Activated naive CD8-positive, alpha-beta T cell treated with anti-CD3 and anti-CD28 coated beads, Interleukin-2, amount 50 U/mL, for 24 hours (primary cell): ENCODE data around the gene DMP1.
"Not testable (repeated sequence)": the region's sequence is repeated elsewhere in the genome, so short reads cannot be mapped to it uniquely, and the experiment has no call there.

Experiments
- ATAC-seq: fragments of 150-1000 bp; cut with Tn5 transposase; one replicate; pipeline ENCODE4 v1.10.0; 2021
- DNase-seq: peaks from one replicate; pipeline ENCODE4 v3.0.0; 2021
- H3K27ac Mint-ChIP-seq: one replicate; pipeline ENCODE4 v1.8.0; 2021; ENCODE audit warnings: mild to moderate bottlenecking, mixed read lengths
- H3K27me3 Mint-ChIP-seq: one replicate; pipeline ENCODE4 v1.8.0; 2021; ENCODE audit warnings: mixed read lengths
- H3K36me3 Mint-ChIP-seq: one replicate; pipeline ENCODE4 v1.8.0; 2021; ENCODE audit warnings: low read depth, mixed read lengths
- H3K4me1 Mint-ChIP-seq: one replicate; pipeline ENCODE4 v1.8.0; 2021; ENCODE audit warnings: mixed read lengths
- H3K4me3 Mint-ChIP-seq: one replicate; pipeline ENCODE4 v1.8.0; 2021; ENCODE audit warnings: mild to moderate bottlenecking, moderate library complexity, mixed read lengths
- H3K9me3 Mint-ChIP-seq: one replicate; pipeline ENCODE4 v1.8.0; 2021; ENCODE audit warnings: mixed read lengths

The DMP1 gene

GRCh38 chr4:87654487-87655044, 4.5 kb downstream of the DMP1 start:
- Mint-ChIP-seq H3K4me3 (no peak overlapping the region), H3K9me3 (no peaks in the 10 kb centered on the region), H3K27me3 (no peaks in the 10 kb centered on the region), H3K27ac (no peak overlapping the region), H3K4me1 (no peaks in the 10 kb centered on the region), H3K36me3 (no peaks in the 10 kb centered on the region)
- DNase-seq (no peak), ATAC-seq (no peak)

- Mint-ChIP-seq H3K27ac (no peak overlapping the region), H3K4me1 (no peaks in the 10 kb centered on the region), H3K27me3 (peaks cover 9% of the 10 kb centered on the region), H3K4me3 (no peak overlapping the region), H3K36me3 (no peaks in the 10 kb centered on the region), H3K9me3 (no peaks in the 10 kb centered on the region)
- no peak for ATAC-seq
- no peak for DNase-seq
Measured at GRCh38 chr4:87657525-87657924, 7.4 kb downstream of the DMP1 start.

- no peak for DNase-seq
- no peak overlapping the region for H3K27ac Mint-ChIP-seq
- H3K27me3 Mint-ChIP-seq: peaks cover 9% of the 10 kb centered on the region
- no peak overlapping the region for H3K4me3 Mint-ChIP-seq
- no peaks in the 10 kb centered on the region for H3K36me3 Mint-ChIP-seq
- H3K9me3 Mint-ChIP-seq: no peaks in the 10 kb centered on the region
- H3K4me1 Mint-ChIP-seq: no peaks in the 10 kb centered on the region
- no peak for ATAC-seq
Measured at GRCh38 chr4:87659247-87659931, 9.3 kb downstream of the DMP1 start.

GRCh38 chr4:87662871-87663270, 12.8 kb downstream of the DMP1 start:
- Mint-ChIP-seq H3K4me1 (no peaks in the 10 kb centered on the region), H3K4me3 (no peak overlapping the region), H3K36me3 (no peaks in the 10 kb centered on the region), H3K27ac (no peak overlapping the region), H3K27me3 (peaks cover 9% of the 10 kb centered on the region), H3K9me3 (no peaks in the 10 kb centered on the region)
- ATAC-seq (no peak), DNase-seq (no peak)

GRCh38 chr4:87669373-87669772, 19.3 kb downstream of the DMP1 start:
- Mint-ChIP-seq H3K4me1 (no peaks in the 10 kb centered on the region), H3K9me3 (peaks cover 23% of the 10 kb centered on the region), H3K4me3 (no peak overlapping the region), H3K27ac (no peak overlapping the region), H3K36me3 (no peaks in the 10 kb centered on the region), H3K27me3 (peaks cover 5% of the 10 kb centered on the region)
- ATAC-seq (no peak), DNase-seq (no peak)

- no peak for DNase-seq
- H3K4me3 Mint-ChIP-seq: no peak overlapping the region
- H3K27me3 Mint-ChIP-seq: peaks cover 2% of the 10 kb centered on the region
- H3K36me3 Mint-ChIP-seq: no peaks in the 10 kb centered on the region
- no peak overlapping the region for H3K27ac Mint-ChIP-seq
- no peak for ATAC-seq
- no peaks in the 10 kb centered on the region for H3K4me1 Mint-ChIP-seq
- peaks cover 16% of the 10 kb centered on the region for H3K9me3 Mint-ChIP-seq
Measured at GRCh38 chr4:87677731-87678130, 27.7 kb downstream of the DMP1 start.

GRCh38 chr4:87679449-87680169, 29.5 kb downstream of the DMP1 start:
- no peaks in the 10 kb centered on the region for H3K4me1 Mint-ChIP-seq
- ATAC-seq: no peak
- DNase-seq: peak; percentile 47

GRCh38 chr4:87680271-87680670, 30.2 kb downstream of the DMP1 start:
- ATAC-seq: no peak
- Mint-ChIP-seq H3K36me3 (no peaks in the 10 kb centered on the region), H3K4me3 (no peak overlapping the region), H3K4me1 (no peaks in the 10 kb centered on the region), H3K27me3 (no peaks in the 10 kb centered on the region), H3K9me3 (no peaks in the 10 kb centered on the region), H3K27ac (no peak overlapping the region)
- DNase-seq: no peak

More at GRCh38 chr4:87679449-87680169, 29.5 kb downstream of the DMP1 start:
- Mint-ChIP-seq H3K27me3 (peaks cover 2% of the 10 kb centered on the region), H3K9me3 (peaks cover 4% of the 10 kb centered on the region), H3K36me3 (no peaks in the 10 kb centered on the region), H3K4me3 (no peak overlapping the region), H3K27ac (no peak overlapping the region)

GRCh38 chr4:87688316-87688715, 38.2 kb downstream of the DMP1 start:
- H3K27me3 Mint-ChIP-seq: peaks cover 9% of the 10 kb centered on the region
- no peak for DNase-seq
- no peak for ATAC-seq

GRCh38 chr4:87690947-87691346, 40.9 kb downstream of the DMP1 start:
- peaks cover 14% of the 10 kb centered on the region for H3K27me3 Mint-ChIP-seq
- not testable (repeated sequence) for DNase-seq, ATAC-seq, H3K4me1 Mint-ChIP-seq, H3K4me3 Mint-ChIP-seq, H3K27ac Mint-ChIP-seq, H3K36me3 Mint-ChIP-seq
- peaks cover 24% of the 10 kb centered on the region for H3K9me3 Mint-ChIP-seq

More at GRCh38 chr4:87688316-87688715, 38.2 kb downstream of the DMP1 start:
- Mint-ChIP-seq H3K4me1 (no peaks in the 10 kb centered on the region), H3K4me3 (no peak overlapping the region), H3K9me3 (peaks cover 15% of the 10 kb centered on the region), H3K36me3 (peaks cover 5% of the 10 kb centered on the region), H3K27ac (no peak overlapping the region)

- not testable (repeated sequence) for DNase-seq, H3K4me1 Mint-ChIP-seq, ATAC-seq, H3K36me3 Mint-ChIP-seq, H3K27ac Mint-ChIP-seq, H3K4me3 Mint-ChIP-seq
- Mint-ChIP-seq H3K27me3 (peaks cover 12% of the 10 kb centered on the region), H3K9me3 (peaks cover 24% of the 10 kb centered on the region)
Measured at GRCh38 chr4:87692060-87692459, 42.0 kb downstream of the DMP1 start.

- no peaks in the 10 kb centered on the region for H3K4me1 Mint-ChIP-seq
- no peak overlapping the region for H3K4me3 Mint-ChIP-seq
- H3K9me3 Mint-ChIP-seq: peaks cover 13% of the 10 kb centered on the region
- no peak overlapping the region for H3K27ac Mint-ChIP-seq
- peaks cover 3% of the 10 kb centered on the region for H3K36me3 Mint-ChIP-seq
- ATAC-seq: no peak
- DNase-seq: no peak
- peaks cover 8% of the 10 kb centered on the region for H3K27me3 Mint-ChIP-seq
Measured at GRCh38 chr4:87697272-87697671, 47.2 kb downstream of the DMP1 start.

- DNase-seq (no peak), ATAC-seq (no peak)
- peaks cover 13% of the 10 kb centered on the region for H3K9me3 Mint-ChIP-seq
- H3K27me3 Mint-ChIP-seq: peaks cover 6% of the 10 kb centered on the region
- H3K36me3 Mint-ChIP-seq: peaks cover 3% of the 10 kb centered on the region
- H3K4me3 Mint-ChIP-seq: no peak overlapping the region
- no peak overlapping the region for H3K27ac Mint-ChIP-seq
- no peaks in the 10 kb centered on the region for H3K4me1 Mint-ChIP-seq
Measured at GRCh38 chr4:87697945-87698344, 47.9 kb downstream of the DMP1 start.

- Mint-ChIP-seq H3K27me3 (peaks cover 4% of the 10 kb centered on the region), H3K27ac (no peak overlapping the region), H3K9me3 (peaks cover 8% of the 10 kb centered on the region), H3K4me1 (no peaks in the 10 kb centered on the region), H3K4me3 (no peak overlapping the region), H3K36me3 (peaks cover under 1% of the 10 kb centered on the region)
- DNase-seq (no peak), ATAC-seq (no peak)
Measured at GRCh38 chr4:87698394-87698793, 48.3 kb downstream of the DMP1 start.

GRCh38 chr4:87704001-87704400, 53.9 kb downstream of the DMP1 start:
- Mint-ChIP-seq H3K27ac (no peak overlapping the region), H3K4me3 (no peak overlapping the region), H3K36me3 (no peaks in the 10 kb centered on the region), H3K27me3 (peaks cover 2% of the 10 kb centered on the region), H3K9me3 (no peaks in the 10 kb centered on the region), H3K4me1 (no peaks in the 10 kb centered on the region)
- no peak for ATAC-seq
- DNase-seq: no peak
